ENCODE data around the gene CLIP3. TPM values are rescaled to one million over a fixed set of nuclear protein-coding genes. Genes with fewer than 3 reads are reported as not detected.
A peak's percentile ranks its signal among the peaks of the same experiment; 100 is the strongest.

Gene CLIP3
- total and polyA plus RNA-seq, 9 of the 15 experiments (the other 6 are each of a cell fraction or from before 2014, with no cell fraction given): 0.01 to 0.50 (median 0.15) TPM; not detected in 1

- Histone ChIP-seq H3K9me3 (replicated peaks; ENCODE audit: control insufficient read depth, insufficient read depth, low read depth, low read length) (peaks cover 3% of the 10 kb centered on the region), H3K79me2 (ENCODE audit: control insufficient read depth, insufficient read depth, low read length) (peaks cover 10% of the 10 kb centered on the region), H3K36me3 (ENCODE audit: control insufficient read depth, insufficient read depth, low read length) (no peaks in the 10 kb centered on the region), H3K27ac (ENCODE audit: extremely low read depth, low read depth, low read length) (no peak overlapping the region), H3K4me3 (no peak overlapping the region), H3K27me3 (ENCODE audit: control insufficient read depth in 2 of 2, insufficient read depth in 2 of 2, low read length in 2 of 2) (peaks cover 6 to 9% of the 10 kb centered on the region in 2 experiments; a peak in 3 of 5 replicates), H3K4me2 (ENCODE audit: insufficient read depth, low read length) (no peak overlapping the region), H3K4me1 (replicated peaks in 1 of 2; ENCODE audit: control insufficient read depth in 2 of 2, insufficient read depth in 2 of 2, low read length in 2 of 2) (peaks cover 3 to 35% of the 10 kb centered on the region in 2 experiments; a peak in 4 of 5 replicates), H4K20me1 (replicated peaks; ENCODE audit: control insufficient read depth, insufficient read depth, low read length) (no peaks in the 10 kb centered on the region), H3K9me1 (ENCODE audit: control insufficient read depth, insufficient read depth, low read length) (peaks cover 1% of the 10 kb centered on the region), H3K9ac (ENCODE audit: insufficient read depth in 1 of 2, low read depth in 2 of 2, low read length in 2 of 2) (no peak overlapping the region), H2AFZ (ENCODE audit: low read depth, low read length) (no peak overlapping the region)
- in situ Hi-C loops (cut with MboI) (no loop called here), intact Hi-C loops (cut with micrococcal nuclease) (loop anchor here (10.0 kb wide), 1 partner anchor 124 kb away; the partner anchor contains the start of genes OVOL3, POLR2I and TBCB)
- no peak for ATAC-seq
- no peak for DNase-seq (ENCODE audit: extremely low read depth in 1 of 4, low spot score in 3 of 4)
- FAIRE-seq: no peak
- ChIA-PET POLR2A (interaction anchor here (0.5 kb wide), 1 partner anchor 82 kb away, joined by 4 read pairs; no protein-coding TSS in a partner anchor), CTCF (ENCODE audit: low intra/inter-chr PET ratio) (no interaction called here)
- no TSS peak for BruUV-seq (replicated peaks)
- TF ChIP-seq FOXM1 (IDR thresholded peaks at IDR 0.05; ENCODE audit: low read depth): no peak
- TF ChIP-seq FOXM1 (CRISPR knock-in tag; IDR thresholded peaks at IDR 0.05; ENCODE audit: low read depth): no peak
- peak; percentile 23 for TF ChIP-seq RBM25 (IDR thresholded peaks at IDR 0.05; ENCODE audit: low read depth, low read length, severe bottlenecking)
- WGBS (ENCODE audit: insufficient coverage, low coverage, missing lambda C conversion rate): 30% methylated on average over 10 of the region's 10 CpGs
These were observed 41.6 kb downstream of the CLIP3 start for GRCh38 chr19:35990771-35991730.

Data from K562 (cell line).